SK-N-SH (cell line): Measurements from ENCODE around the gene ATP8B3.

Experiments used
- CTCF ChIP-seq: fragments of 200-600 bp; sonication (generic); IDR thresholded peaks from 2 replicates; pipeline ENCODE4 v1.6.1; 2017; ENCODE audit warnings: antibody characterized with exemption, mild to moderate bottlenecking, moderate library complexity
- EP300 ChIP-seq, 2 experiments: IDR thresholded peaks; 2 replicates each; pipeline versions ENCODE4 v1.4.0 to v1.6.1; 2012; ENCODE audit warnings: borderline replicate concordance in 1 of 2, low read depth in 1 of 2, low read length in 1 of 2
- GABPA ChIP-seq: IDR thresholded peaks from 2 replicates; pipeline ENCODE4 v1.4.0; 2012; ENCODE audit warnings: low read depth, mild to moderate bottlenecking
- IRF3 ChIP-seq: fragments of 150-350 bp; IDR thresholded peaks from 2 replicates; pipeline ENCODE4 v1.6.1; 2016; ENCODE audit warnings: mild to moderate bottlenecking, low read depth, low read length
- REST ChIP-seq: IDR thresholded peaks from 2 replicates; pipeline ENCODE4 v1.6.1; 2012; ENCODE audit warnings: mild to moderate bottlenecking, low read depth, low read length, moderate library complexity
- RFX5 ChIP-seq: IDR thresholded peaks from 2 replicates; pipeline ENCODE4 v1.6.1; 2012; ENCODE audit warnings: mild to moderate bottlenecking, improper control_type of control experiment, low read length
- ZBTB33 ChIP-seq: IDR thresholded peaks from 2 replicates; pipeline ENCODE4 v1.4.0; 2012; ENCODE audit warnings: low read depth, borderline replicate concordance

GRCh38 chr19:1766800-1767352, 45.2 kb downstream of the ATP8B3 start:
- no peak for TF ChIP-seq REST
- no peak for TF ChIP-seq CTCF
- TF ChIP-seq RFX5, result no peak
- TF ChIP-seq ZBTB33, result no peak
- TF ChIP-seq GABPA, result no peak
- no peak for TF ChIP-seq IRF3
- no peak for TF ChIP-seq EP300 (IDR thresholded peaks at IDR 0.05; ENCODE audit: borderline replicate concordance in 1 of 2, low read depth in 1 of 2, low read length in 1 of 2)
